Mucosa of descending colon (tissue), 3 donors: Measurements from ENCODE around the gene CLSTN2. TPM values are rescaled to one million over a fixed set of nuclear protein-coding genes. Genes with fewer than 3 reads are reported as not detected.

Source experiments
- ATAC-seq: fragments of 200-7000 bp; cut with Tn5 transposase; one replicate; pipeline ENCODE4 v1.9.1; 2020; ENCODE audit warnings: mild to moderate bottlenecking, moderate library complexity
- DNase-seq, 3 donors: peaks; one replicate each; pipeline ENCODE4 v3.0.0-alpha.2; 2020
- H3K36me3 ChIP-seq: fragments of 200-600 bp; one replicate; pipeline ENCODE4 v1.8.0; 2021; ENCODE audit warnings: low read depth, mild to moderate bottlenecking
- H3K4me1 ChIP-seq: fragments of 200-600 bp; one replicate; pipeline ENCODE4 v1.8.0; 2021; ENCODE audit warnings: low read depth, mild to moderate bottlenecking
- H3K4me3 ChIP-seq: fragments of 200-600 bp; one replicate; pipeline ENCODE4 v1.8.0; 2021; ENCODE audit warnings: mild to moderate bottlenecking
- H3K9me3 ChIP-seq: fragments of 200-600 bp; one replicate; pipeline ENCODE4 v1.8.0; 2021; ENCODE audit warnings: mild to moderate bottlenecking
- intact Hi-C, 2 donors: fragments of 100-400 bp; cut with DNase I in 1 of 2; cut with micrococcal nuclease in 1 of 2; formaldehyde crosslinking; loops; one replicate each; pipeline versions ENCODE4 v1.11.0 to v1.11.1; 2022; cut with DNase I, micrococcal nuclease
- total RNA-seq, 3 donors: library from RNA; stranded (reverse); fragmentation: NEBNext Ultra II Directional in 2 of 3; extraction: Animal tissue kit (Norgen Biotek cat#: 25700) in 2 of 3; gene quantifications; one replicate each; pipeline versions ENCODE4 v1.2.1 to v1.2.4, GENCODE V29; 2021 to 2023
- TF ChIP-seq, protein P1 (sequence below): fragments of 200-600 bp; IDR thresholded peaks from one replicate; pipeline ENCODE4 v1.8.0; 2022; ENCODE audit warnings: antibody characterized with exemption, mild to moderate bottlenecking
- donor health status: DM: no; HTN: no; CAD: no; lungs with moderate emphysema.
- donor health status: DM: no; HTN: no; CAD: no.
- donor health status: DM: no; HTN: yes; CAD: no.

CLSTN2 gene
- total RNA-seq, 3 donors from 2014 or later = 0.90 to 5.3 (median 2.5) TPM

DNA sequence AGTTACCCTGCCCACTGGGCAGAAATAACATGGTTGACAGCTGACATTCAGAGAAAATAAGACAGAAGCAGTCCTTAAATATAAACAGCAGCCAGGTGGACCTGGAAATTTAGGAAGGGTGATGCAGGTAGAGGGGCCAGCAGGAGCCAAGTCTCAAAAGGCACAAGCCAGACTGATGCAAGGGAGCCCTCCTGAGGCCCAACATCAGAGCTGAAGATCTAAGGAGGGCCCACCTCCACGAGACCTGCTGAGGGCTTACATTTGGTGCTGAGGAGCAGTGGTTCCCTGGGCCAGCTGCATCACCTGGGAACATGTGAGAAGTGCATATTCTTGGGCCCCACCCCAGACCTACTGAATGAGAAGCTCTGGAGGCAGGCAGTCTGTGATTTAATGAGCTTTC, 637.3 kb downstream of the CLSTN2 start:
- intact Hi-C loops = no loop called here
- no peak overlapping the region for H3K4me3 ChIP-seq
- TF ChIP-seq, protein P1, sequence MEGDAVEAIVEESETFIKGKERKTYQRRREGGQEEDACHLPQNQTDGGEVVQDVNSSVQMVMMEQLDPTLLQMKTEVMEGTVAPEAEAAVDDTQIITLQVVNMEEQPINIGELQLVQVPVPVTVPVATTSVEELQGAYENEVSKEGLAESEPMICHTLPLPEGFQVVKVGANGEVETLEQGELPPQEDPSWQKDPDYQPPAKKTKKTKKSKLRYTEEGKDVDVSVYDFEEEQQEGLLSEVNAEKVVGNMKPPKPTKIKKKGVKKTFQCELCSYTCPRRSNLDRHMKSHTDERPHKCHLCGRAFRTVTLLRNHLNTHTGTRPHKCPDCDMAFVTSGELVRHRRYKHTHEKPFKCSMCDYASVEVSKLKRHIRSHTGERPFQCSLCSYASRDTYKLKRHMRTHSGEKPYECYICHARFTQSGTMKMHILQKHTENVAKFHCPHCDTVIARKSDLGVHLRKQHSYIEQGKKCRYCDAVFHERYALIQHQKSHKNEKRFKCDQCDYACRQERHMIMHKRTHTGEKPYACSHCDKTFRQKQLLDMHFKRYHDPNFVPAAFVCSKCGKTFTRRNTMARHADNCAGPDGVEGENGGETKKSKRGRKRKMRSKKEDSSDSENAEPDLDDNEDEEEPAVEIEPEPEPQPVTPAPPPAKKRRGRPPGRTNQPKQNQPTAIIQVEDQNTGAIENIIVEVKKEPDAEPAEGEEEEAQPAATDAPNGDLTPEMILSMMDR = no peak
- no peaks in the 10 kb centered on the region for H3K36me3 ChIP-seq
- no peaks in the 10 kb centered on the region for H3K4me1 ChIP-seq
- H3K9me3 ChIP-seq = no peaks in the 10 kb centered on the region
- ATAC-seq (no peak), DNase-seq (no peak)

DNA sequence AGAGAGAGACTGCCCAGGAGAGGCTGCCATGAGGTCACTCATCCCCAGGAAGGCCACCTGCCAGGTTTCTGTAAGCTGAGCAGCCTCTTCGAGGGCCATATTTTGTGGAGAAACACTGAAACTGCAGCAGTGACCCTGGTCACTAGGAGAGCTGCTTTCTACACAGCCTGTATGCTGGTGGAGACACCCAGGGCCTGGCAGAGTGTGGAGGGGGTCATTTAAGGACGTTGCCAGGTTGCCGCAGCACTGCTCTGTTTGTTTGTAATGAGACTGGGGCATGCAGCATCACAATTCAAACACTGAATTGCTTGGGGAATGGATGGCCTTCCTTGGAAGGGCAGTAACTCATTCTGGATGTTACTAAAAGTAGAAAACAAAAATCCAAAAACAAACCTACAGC, 638.0 kb downstream of the CLSTN2 start:
- TF ChIP-seq, protein P1 = no peak
- Histone ChIP-seq H3K36me3 (no peaks in the 10 kb centered on the region), H3K4me1 (no peaks in the 10 kb centered on the region), H3K9me3 (no peaks in the 10 kb centered on the region), H3K4me3 (no peak overlapping the region)
- intact Hi-C loops = no loop called here
- DNase-seq (no peak), ATAC-seq (no peak)

DNA sequence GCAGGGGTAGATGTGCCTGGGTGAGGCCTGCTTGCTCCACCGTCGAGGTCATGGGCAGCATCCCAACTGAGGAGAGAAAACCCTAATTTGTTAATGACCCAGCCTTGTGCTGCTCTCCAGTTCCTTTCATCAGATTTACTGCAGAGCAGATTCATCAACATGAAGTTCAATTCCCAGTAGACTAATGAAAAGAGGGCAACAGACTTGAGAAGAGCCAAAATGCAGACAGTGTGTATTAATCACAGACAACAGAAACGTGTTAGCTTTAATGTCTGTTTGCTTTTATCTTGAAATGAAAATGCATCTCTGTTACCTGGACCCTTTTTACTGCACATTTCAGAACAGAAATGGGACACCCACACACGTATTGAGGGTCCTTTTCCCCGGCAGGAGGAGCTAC, 639.4 kb downstream of the CLSTN2 start:
- Histone ChIP-seq H3K4me3 (no peak overlapping the region), H3K36me3 (no peaks in the 10 kb centered on the region), H3K9me3 (no peaks in the 10 kb centered on the region), H3K4me1 (no peaks in the 10 kb centered on the region)
- DNase-seq (no peak), ATAC-seq (no peak)
- TF ChIP-seq, protein P1 = no peak
- intact Hi-C loops = no loop called here

DNA sequence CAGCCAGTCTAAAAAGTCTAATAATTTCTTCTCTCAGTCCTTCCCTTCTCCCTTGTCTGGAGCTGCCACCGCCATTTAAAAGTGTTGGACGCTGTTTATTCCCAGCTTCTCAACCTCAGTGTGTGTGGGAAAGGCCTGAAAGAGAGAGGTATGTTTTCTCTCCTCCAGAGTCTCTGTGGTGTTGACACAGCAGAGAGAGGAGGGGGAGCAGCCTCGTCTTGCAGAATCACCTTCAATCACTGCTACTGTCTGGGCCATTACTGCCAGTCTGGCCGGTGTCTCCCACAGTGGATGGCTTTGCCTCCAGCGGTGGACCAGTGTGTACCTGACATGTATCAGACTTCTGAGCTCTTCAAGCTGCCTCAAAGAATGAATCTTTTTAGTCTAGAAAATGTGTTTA, 641.5 kb downstream of the CLSTN2 start:
- Histone ChIP-seq H3K9me3 (no peaks in the 10 kb centered on the region), H3K36me3 (no peaks in the 10 kb centered on the region), H3K4me1 (no peaks in the 10 kb centered on the region), H3K4me3 (no peak overlapping the region)
- DNase-seq = no peak
- intact Hi-C loops = no loop called here
- TF ChIP-seq, protein P1 = no peak
- ATAC-seq = no peak

DNA sequence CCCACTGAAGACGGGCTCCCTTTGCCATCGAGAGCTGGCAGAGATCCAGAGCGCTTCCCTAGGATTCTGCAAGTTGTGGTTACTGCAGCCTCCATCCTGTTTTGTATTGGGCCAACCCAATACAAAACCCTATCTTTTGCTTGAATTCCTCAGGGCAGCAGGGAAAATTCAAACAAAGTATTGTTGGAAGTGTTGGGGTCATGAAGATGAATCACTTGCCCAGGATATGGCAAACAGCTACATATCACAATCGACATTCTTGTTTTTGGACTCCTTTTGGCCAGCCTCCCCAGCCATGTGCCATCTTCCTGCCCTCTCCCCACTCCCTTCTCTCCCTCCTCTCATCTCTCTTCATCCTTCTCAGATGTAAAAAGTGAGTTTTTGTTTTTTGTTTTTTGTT, 642.9 kb downstream of the CLSTN2 start:
- intact Hi-C loops = no loop called here
- TF ChIP-seq, protein P1 = no peak
- no peak for DNase-seq
- Histone ChIP-seq H3K9me3 (no peaks in the 10 kb centered on the region), H3K36me3 (no peaks in the 10 kb centered on the region), H3K4me1 (no peaks in the 10 kb centered on the region), H3K4me3 (no peak overlapping the region)
- ATAC-seq = no peak

DNA sequence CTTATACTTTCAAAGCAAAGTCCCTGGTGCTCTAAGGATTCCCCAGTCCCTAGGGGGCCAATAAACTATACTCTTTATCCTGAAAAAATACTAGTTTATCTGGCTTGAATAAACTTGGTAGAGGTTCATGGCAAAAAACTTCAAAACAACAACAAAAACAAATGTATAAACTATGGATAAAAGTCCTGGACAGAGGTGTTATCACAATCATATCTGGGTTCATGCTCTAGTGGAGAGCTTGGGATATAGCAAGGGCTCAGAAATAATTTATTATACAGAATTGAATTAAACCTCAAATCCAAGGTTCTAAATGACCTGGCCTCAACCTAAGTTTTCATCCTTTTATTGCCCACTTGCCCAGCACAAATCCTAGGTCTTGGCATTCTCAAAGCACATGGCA, 644.3 kb downstream of the CLSTN2 start:
- Histone ChIP-seq H3K4me1 (no peaks in the 10 kb centered on the region), H3K4me3 (no peak overlapping the region), H3K9me3 (no peaks in the 10 kb centered on the region), H3K36me3 (no peaks in the 10 kb centered on the region)
- ATAC-seq = no peak
- intact Hi-C loops = no loop called here
- DNase-seq = no peak
- TF ChIP-seq, protein P1 = no peak
